HFFc6 (cell line): ENCODE data around the gene SLMAP. TPM values are rescaled to one million over a fixed set of nuclear protein-coding genes. Genes with fewer than 3 reads are reported as not detected.

Experiments
- DNase-seq: peaks from one replicate; pipeline ENCODE4 v3.0.0-alpha.2; 2018
- H3K27ac Mint-ChIP-seq: 2 replicates; pipeline ENCODE4 v1.8.0; 2020; ENCODE audit warnings: mild to moderate bottlenecking, mixed read lengths
- H3K27me3 Mint-ChIP-seq: 2 replicates; pipeline ENCODE4 v1.8.0; 2021; ENCODE audit warnings: mild to moderate bottlenecking, moderate library complexity, mixed read lengths; ENCODE audit not compliant: insufficient read depth
- H3K36me3 Mint-ChIP-seq: 2 replicates; pipeline ENCODE4 v1.8.0; 2021; ENCODE audit warnings: low read depth, mixed read lengths
- H3K4me1 Mint-ChIP-seq: 2 replicates; pipeline ENCODE4 v1.8.0; 2020; ENCODE audit warnings: low read depth, mixed read lengths
- H3K4me3 Mint-ChIP-seq: 2 replicates; pipeline ENCODE4 v1.8.0; 2020; ENCODE audit warnings: mild to moderate bottlenecking, moderate library complexity, mixed read lengths
- H3K9me3 Mint-ChIP-seq: 2 replicates; pipeline ENCODE4 v1.8.0; 2020; ENCODE audit warnings: mild to moderate bottlenecking, mixed read lengths
- CTCF ChIP-seq: fragments of 200-600 bp; sonication (generic); IDR thresholded peaks from 2 replicates; pipeline ENCODE4 v1.5.0; 2021; ENCODE audit warnings: antibody characterized with exemption, mild to moderate bottlenecking
- long read RNA-seq: library from polyadenylated mRNA; unstranded; transcript quantifications from one replicate; pipeline ENCODE4 v2.0.0, GENCODE V29; 2019
- total RNA-seq, 6 experiments: library from RNA; stranded (reverse); fragmentation: NEBNext Ultra II Directional; extraction: Animal tissue kit (Norgen Biotek cat#: 25700); gene quantifications; 2 replicates in 1 of 6; 3 replicates in 5 of 6; pipeline ENCODE4 v1.2.3, GENCODE V29; 2021

SLMAP gene
- 10 to 100 TPM; 51.1 to 54.8 (median 52.3) TPM for total RNA-seq
- long read RNA-seq, partial matches to known transcripts: 20 of 29 reads
- long read RNA-seq, other reads (novel, unspliced or antisense): 9 of 29 reads

- peaks cover 54% of the 10 kb centered on the region for H3K4me1 Mint-ChIP-seq
- peak; percentile 97 for DNase-seq
- no peaks in the 10 kb centered on the region for H3K9me3 Mint-ChIP-seq
- peaks cover 15% of the 10 kb centered on the region for H3K36me3 Mint-ChIP-seq
- no peaks in the 10 kb centered on the region; the same call in 1 of the 2 replicates for H3K27me3 Mint-ChIP-seq
- no peak for TF ChIP-seq CTCF
- H3K27ac Mint-ChIP-seq: peak within 1 kb of the TSS; percentile 88
- peak within 1 kb of the TSS; percentile 93 for H3K4me3 Mint-ChIP-seq
Observed at GRCh38 chr3:57755741-57756527, at the start of gene SLMAP. Gene SLMAP, plus strand, starts transcription at chr3:57756309. Its CDS starts 1,343 bp downstream, at chr3:57757652.

- Mint-ChIP-seq H3K27ac (peak overlapping the region; percentile 52), H3K4me3 (0 out of 2 replicates have a peak overlapping the region, but pooled peaks have one; percentile 10), H3K27me3 (no peaks in the 10 kb centered on the region), H3K9me3 (no peaks in the 10 kb centered on the region), H3K36me3 (no peaks in the 10 kb centered on the region), H3K4me1 (peaks cover 22% of the 10 kb centered on the region)
- no peak for TF ChIP-seq CTCF
- DNase-seq: peak; percentile 86
Observed at GRCh38 chr3:57706462-57706861, 49.6 kb upstream of the SLMAP start.

- Mint-ChIP-seq H3K4me3 (no peak overlapping the region), H3K9me3 (no peaks in the 10 kb centered on the region), H3K27me3 (no peaks in the 10 kb centered on the region), H3K4me1 (peaks cover 22% of the 10 kb centered on the region), H3K36me3 (no peaks in the 10 kb centered on the region), H3K27ac (no peak overlapping the region; the same call in 1 of the 2 replicates)
- TF ChIP-seq CTCF: no peak
- DNase-seq: no peak
Observed at GRCh38 chr3:57709031-57709430, 47.1 kb upstream of the SLMAP start.

GRCh38 chr3:57709559-57709958, 46.5 kb upstream of the SLMAP start:
- Mint-ChIP-seq H3K9me3 (no peaks in the 10 kb centered on the region), H3K27me3 (no peaks in the 10 kb centered on the region), H3K36me3 (no peaks in the 10 kb centered on the region), H3K4me1 (peaks cover 22% of the 10 kb centered on the region), H3K27ac (no peak overlapping the region), H3K4me3 (no peak overlapping the region)
- no peak for DNase-seq
- no peak for TF ChIP-seq CTCF

- Mint-ChIP-seq H3K4me1 (peaks cover 5% of the 10 kb centered on the region; the same call in 1 of the 2 replicates), H3K36me3 (no peaks in the 10 kb centered on the region), H3K27me3 (0 out of 2 replicates have a peak, but pooled peaks cover 4% of the 10 kb centered on the region), H3K27ac (no peak overlapping the region), H3K4me3 (no peak overlapping the region), H3K9me3 (no peaks in the 10 kb centered on the region)
- TF ChIP-seq CTCF: no peak
- DNase-seq: no peak
Observed at GRCh38 chr3:57715686-57716085, 40.4 kb upstream of the SLMAP start.
